Measurements from ENCODE around the gene USP15.

USP15 gene

GRCh38 chr12:62319058-62319457 is 58.9 kb downstream of the USP15 start:
- peak overlapping the region; percentile 87 for H3K27ac ChIP-seq
- peaks cover 53% of the 10 kb centered on the region for H3K36me3 ChIP-seq
- H3K4me3 ChIP-seq (ENCODE audit: low read depth in 1 of 2, low read length in 1 of 2) = no peak overlapping the region
- no peaks in the 10 kb centered on the region for H3K27me3 ChIP-seq
- H3K9me3 ChIP-seq = no peaks in the 10 kb centered on the region
- H3K4me1 ChIP-seq (ENCODE audit: control insufficient read depth in 1 of 2, insufficient read depth in 1 of 2, low read depth in 1 of 2, low read length in 1 of 2) = peaks cover 31 to 49% of the 10 kb centered on the region in 2 experiments
- TF ChIP-seq, protein P1, sequence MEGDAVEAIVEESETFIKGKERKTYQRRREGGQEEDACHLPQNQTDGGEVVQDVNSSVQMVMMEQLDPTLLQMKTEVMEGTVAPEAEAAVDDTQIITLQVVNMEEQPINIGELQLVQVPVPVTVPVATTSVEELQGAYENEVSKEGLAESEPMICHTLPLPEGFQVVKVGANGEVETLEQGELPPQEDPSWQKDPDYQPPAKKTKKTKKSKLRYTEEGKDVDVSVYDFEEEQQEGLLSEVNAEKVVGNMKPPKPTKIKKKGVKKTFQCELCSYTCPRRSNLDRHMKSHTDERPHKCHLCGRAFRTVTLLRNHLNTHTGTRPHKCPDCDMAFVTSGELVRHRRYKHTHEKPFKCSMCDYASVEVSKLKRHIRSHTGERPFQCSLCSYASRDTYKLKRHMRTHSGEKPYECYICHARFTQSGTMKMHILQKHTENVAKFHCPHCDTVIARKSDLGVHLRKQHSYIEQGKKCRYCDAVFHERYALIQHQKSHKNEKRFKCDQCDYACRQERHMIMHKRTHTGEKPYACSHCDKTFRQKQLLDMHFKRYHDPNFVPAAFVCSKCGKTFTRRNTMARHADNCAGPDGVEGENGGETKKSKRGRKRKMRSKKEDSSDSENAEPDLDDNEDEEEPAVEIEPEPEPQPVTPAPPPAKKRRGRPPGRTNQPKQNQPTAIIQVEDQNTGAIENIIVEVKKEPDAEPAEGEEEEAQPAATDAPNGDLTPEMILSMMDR (IDR thresholded peaks at IDR 0.05) = no peak

DNA sequence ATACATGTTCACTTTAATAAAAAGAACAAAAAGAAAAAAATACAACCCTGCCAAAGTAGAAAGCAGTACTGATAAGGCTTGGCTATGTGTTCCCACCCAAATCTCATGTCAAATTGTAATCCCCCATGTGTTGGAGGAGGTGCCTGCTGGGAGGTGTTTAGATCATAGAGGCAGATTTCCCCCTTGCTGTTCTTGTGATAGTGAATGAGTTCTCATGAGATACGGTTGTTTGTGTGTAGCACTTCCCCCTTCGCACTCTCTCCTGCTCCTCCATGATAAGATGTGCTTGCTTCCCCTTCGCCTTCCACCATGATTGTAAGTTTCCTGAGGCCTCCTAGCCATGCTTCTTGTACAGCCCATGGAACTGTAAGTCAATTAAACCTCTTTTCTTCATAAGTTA is 59.9 kb downstream of the USP15 start:
- Histone ChIP-seq H3K9me3 (no peaks in the 10 kb centered on the region), H3K27ac (peak overlapping the region; percentile 87), H3K4me3 (ENCODE audit: low read depth in 1 of 2, low read length in 1 of 2) (no peak overlapping the region), H3K36me3 (peaks cover 58% of the 10 kb centered on the region), H3K27me3 (no peaks in the 10 kb centered on the region), H3K4me1 (ENCODE audit: control insufficient read depth in 1 of 2, insufficient read depth in 1 of 2, low read depth in 1 of 2, low read length in 1 of 2) (peaks cover 26 to 44% of the 10 kb centered on the region in 2 experiments)
- TF ChIP-seq, protein P1 (IDR thresholded peaks at IDR 0.05) = no peak

GRCh38 chr12:62323386-62323785 is 63.2 kb downstream of the USP15 start:
- H3K27me3 ChIP-seq = no peaks in the 10 kb centered on the region
- H3K27ac ChIP-seq = peak overlapping the region; percentile 15
- peaks cover 22 to 26% of the 10 kb centered on the region in 2 experiments for H3K4me1 ChIP-seq (ENCODE audit: control insufficient read depth in 1 of 2, insufficient read depth in 1 of 2, low read depth in 1 of 2, low read length in 1 of 2)
- H3K36me3 ChIP-seq = peaks cover 64% of the 10 kb centered on the region
- H3K4me3 ChIP-seq (ENCODE audit: low read depth in 1 of 2, low read length in 1 of 2) = no peak overlapping the region
- TF ChIP-seq, protein P1 (IDR thresholded peaks at IDR 0.05) = no peak
- no peaks in the 10 kb centered on the region for H3K9me3 ChIP-seq

DNA sequence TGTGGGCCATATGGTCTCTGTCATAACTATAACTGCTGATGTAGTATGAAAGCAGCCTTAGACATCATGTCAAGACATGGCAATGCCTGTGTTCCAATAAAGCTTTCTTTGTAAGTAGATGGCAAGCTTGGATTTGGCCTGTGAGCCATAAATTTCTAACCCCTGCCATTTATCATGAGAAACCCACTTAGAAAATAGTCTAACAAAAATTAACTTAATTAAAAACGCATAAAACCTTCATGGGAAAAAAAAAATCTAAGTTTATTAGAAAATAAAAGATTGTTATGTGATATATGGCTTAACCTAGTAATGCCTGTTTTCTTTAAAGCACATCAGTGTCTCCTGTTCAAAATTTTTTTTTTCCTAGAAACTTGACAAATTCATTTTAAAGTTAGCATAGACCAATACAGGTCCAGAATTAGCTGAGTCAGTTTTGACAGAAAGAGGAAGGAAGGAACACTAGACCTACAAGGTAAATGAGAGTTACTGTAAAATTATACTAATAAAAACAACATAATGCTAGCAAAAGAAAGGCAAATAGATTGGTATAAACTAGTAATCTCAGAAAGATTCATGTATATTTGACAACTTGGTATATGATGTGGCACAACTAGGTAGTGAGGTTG is 68.2 kb downstream of the USP15 start:
- H3K27me3 ChIP-seq = no peaks in the 10 kb centered on the region
- H3K9me3 ChIP-seq = no peaks in the 10 kb centered on the region
- H3K36me3 ChIP-seq = peaks cover 44% of the 10 kb centered on the region
- no peak overlapping the region for H3K4me3 ChIP-seq (ENCODE audit: low read depth in 1 of 2, low read length in 1 of 2)
- peak overlapping the region; percentile 61 for H3K27ac ChIP-seq
- peaks cover 12 to 13% of the 10 kb centered on the region in 2 experiments for H3K4me1 ChIP-seq (ENCODE audit: control insufficient read depth in 1 of 2, insufficient read depth in 1 of 2, low read depth in 1 of 2, low read length in 1 of 2)
- TF ChIP-seq, protein P1 (IDR thresholded peaks at IDR 0.05) = no peak

DNA sequence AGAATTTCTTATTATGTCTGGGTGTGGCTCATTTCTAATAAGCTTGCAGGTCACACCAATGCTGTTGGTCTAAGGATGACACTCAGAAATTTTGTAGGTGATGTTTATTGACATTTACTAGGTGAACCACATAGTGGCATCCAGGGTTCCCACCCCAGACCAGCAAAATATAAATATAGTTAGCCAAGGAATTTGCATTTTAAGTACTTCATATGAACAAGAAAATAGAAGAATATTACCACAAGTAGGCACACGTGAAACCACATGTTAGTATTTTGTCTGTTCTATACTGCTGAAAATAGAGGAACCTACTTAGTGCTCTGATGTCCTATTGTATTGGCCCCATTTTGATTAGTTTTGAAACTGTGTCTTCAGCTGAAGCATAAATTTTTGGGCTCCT is 71.1 kb downstream of the USP15 start:
- Histone ChIP-seq H3K27ac (peak overlapping the region; percentile 23), H3K4me1 (ENCODE audit: control insufficient read depth in 1 of 2, insufficient read depth in 1 of 2, low read depth in 1 of 2, low read length in 1 of 2) (peaks cover 29 to 32% of the 10 kb centered on the region in 2 experiments), H3K27me3 (no peaks in the 10 kb centered on the region), H3K36me3 (peaks cover 33% of the 10 kb centered on the region), H3K4me3 (ENCODE audit: low read depth in 1 of 2, low read length in 1 of 2) (no peak overlapping the region), H3K9me3 (no peaks in the 10 kb centered on the region)
- TF ChIP-seq, protein P1 (IDR thresholded peaks at IDR 0.05) = no peak
